Activated CD4-positive, alpha-beta T cell treated with anti-CD3 and anti-CD28 coated beads, Interleukin-2, amount 50 U/mL, for 24 hours (primary cell): ENCODE data around the gene INCA1.
"Not testable (repeated sequence)": the region's sequence is repeated elsewhere in the genome, so short reads cannot be mapped to it uniquely, and the experiment has no call there.

ENCODE experiments used
- DNase-seq, 2 donors: peaks; one replicate each; pipeline ENCODE4 v3.0.0-alpha.2; 2020; ENCODE audit warnings: low read depth in 1 of 2, low spot score in 1 of 2

INCA1 gene

DNA sequence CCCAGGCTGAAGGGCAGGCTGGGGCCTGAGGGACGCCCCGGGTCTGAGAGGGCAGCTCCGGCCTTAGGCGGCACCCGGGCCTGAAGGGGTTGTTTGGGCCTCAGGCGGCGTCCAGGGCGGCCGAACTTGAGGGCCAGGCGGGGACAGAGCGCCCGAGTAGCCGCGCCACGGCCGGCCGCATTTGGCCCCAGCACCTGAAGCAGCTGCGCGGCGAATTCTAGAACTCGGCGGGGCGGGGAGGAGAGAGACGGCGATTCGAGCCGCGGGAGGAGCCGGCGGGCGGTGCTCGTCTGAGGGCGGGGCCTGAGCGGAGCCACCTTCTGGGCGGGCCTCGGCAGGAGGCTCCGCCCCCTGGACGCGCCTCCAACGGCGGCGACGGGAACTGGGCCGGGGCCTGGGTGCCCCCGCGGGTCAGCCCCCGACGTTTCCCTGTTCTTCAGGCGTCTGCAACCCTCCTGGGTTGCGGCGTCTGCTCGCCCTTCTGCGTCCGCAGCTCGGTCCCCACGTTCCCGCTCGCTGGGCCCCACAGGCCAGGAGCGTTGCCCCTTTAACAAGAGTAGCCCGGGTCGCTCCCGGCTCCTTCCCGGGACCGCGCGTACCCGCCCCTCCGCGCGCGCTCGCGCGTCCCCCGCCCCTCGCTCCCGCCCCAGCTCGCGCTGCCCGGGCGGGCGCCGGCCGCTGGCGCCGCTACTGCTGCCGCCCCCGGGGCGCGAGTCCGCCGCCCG is at the start of gene INCA1, which contains the start of gene KIF1C:
Gene INCA1 (minus strand): TSS at position 221 of the 725 bp plus-strand sequence. CDS start 3,085 bp downstream, outside the sequence.
Gene KIF1C (plus strand): TSS at position 649 of the 725 bp plus-strand sequence. CDS start 2,297 bp downstream, outside the sequence.
- peak; percentile 80 to 82 for DNase-seq

DNA sequence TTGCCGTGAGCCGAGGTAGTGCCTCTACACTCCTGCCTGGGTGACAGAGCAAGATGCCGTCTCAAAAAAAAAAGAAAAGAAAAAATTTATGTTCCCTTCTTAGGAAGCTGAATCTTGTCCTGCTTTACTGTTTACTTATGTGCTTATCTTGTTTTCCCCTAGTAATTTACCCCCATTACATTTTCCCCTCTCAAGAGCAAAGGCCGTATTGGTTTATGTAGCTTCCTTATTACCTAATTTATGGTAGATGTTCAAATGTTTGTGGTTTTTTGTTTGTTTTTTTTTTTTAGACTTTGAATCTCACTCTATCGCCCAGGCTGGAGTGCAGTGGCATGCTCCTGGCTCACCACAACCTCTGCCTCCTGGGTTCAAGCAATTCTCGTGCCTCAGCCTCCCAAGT is 48.2 kb upstream of the INCA1 start:
- DNase-seq = no peak

DNA sequence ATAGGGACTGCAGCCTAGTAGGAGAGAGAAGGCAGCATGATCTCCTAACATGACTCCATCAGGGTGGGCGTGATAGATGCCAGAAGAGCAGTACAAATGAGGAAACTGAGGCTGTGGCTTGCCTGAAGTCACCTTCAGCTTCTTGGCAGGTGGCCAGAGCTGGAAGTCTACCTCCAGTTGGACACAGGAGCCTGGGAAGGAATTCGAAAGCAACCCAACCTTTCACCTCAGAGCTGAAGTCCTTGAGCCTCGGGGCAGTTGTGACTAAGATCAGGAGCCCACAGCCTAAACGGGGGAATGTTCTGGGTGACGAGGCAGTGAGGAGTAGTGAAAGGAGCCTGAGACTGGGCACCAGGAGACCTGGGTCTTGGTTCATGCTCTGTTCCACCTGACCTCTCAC is 47.3 kb upstream of the INCA1 start:
- DNase-seq = no peak

GRCh38 chr17:5043524-5043923 is 46.2 kb upstream of the INCA1 start:
- DNase-seq = no peak

DNA sequence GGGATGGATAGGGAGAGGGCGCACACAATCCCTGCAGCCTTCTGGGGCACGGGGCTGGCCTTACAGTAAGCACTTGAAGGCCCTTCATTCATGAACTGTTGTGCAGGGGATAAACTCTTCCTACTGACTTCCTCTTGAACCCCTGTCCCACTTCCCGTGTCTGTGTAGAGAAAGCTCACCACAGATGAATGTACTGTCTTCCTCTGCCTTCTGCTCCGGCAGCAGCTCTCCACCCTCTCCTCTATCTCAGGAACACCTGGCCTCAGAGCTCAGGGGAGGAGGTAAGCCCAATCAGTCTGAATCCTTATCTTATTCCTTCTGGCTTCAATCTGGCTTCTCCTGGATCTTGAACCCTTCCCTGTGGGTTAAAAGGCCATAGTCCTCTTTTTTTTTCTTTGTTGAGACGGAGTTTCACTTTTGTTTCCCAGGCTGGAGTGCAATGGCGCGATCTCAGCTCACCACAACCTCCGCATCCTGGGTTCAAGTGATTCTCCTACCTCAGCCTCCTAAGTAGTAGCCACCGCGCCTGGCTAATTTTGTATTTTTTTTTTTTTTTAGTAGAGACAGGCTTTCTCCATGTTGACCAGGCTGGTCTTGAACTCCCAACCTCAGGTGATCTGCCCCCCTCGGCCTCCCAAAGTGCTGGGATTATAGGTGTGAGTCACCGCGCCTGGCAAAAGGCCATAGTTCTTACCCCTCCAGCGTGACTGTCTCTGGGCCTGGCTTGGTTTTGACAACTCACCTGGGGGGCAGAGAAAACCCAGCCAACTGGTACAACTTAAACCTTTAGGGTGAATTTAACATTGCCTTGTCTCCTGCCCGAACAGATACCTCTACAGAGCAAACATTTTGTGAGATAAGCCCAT is 45.1 kb upstream of the INCA1 start:
- no peak for DNase-seq

- no peak for DNase-seq
Measured at GRCh38 chr17:5035315-5035714, 38.0 kb upstream of the INCA1 start, which contains the start of gene SLC52A1. TSS of gene SLC52A1 (minus strand) at chr17:5035426. CDS start at chr17:5034606, 820 bp downstream.

- DNase-seq = no peak
Measured at GRCh38 chr17:5034651-5035050, 37.3 kb upstream of the INCA1 start.

GRCh38 chr17:5034063-5034462 is 36.7 kb upstream of the INCA1 start:
- DNase-seq = no peak

- no peak for DNase-seq
Measured at GRCh38 chr17:5033352-5034015, 36.2 kb upstream of the INCA1 start.

GRCh38 chr17:5032865-5033264 is 35.5 kb upstream of the INCA1 start:
- no peak for DNase-seq

GRCh38 chr17:5031365-5032082 is 34.2 kb upstream of the INCA1 start:
- DNase-seq = peak; percentile 71 to 74

DNA sequence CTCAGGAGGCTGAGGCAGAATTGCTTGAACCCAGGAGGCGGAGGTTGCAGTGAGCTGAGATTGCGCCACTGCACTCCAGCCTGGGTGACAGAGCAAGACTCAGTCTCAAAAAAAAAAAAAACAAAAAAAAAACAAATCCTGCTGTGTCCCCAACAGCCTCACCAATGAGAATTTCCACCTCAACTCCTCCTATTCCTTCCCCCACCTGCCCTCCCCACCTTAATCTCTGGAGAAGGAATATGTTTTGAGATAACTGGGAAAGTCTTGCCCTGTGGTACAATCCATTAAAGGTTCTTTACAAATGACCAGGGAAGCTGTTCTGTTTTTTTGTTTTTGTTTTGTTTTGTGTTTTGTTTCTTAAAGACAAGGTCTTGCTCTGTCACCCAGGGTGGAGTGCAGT is 32.8 kb upstream of the INCA1 start:
- not testable (repeated sequence) for DNase-seq

DNA sequence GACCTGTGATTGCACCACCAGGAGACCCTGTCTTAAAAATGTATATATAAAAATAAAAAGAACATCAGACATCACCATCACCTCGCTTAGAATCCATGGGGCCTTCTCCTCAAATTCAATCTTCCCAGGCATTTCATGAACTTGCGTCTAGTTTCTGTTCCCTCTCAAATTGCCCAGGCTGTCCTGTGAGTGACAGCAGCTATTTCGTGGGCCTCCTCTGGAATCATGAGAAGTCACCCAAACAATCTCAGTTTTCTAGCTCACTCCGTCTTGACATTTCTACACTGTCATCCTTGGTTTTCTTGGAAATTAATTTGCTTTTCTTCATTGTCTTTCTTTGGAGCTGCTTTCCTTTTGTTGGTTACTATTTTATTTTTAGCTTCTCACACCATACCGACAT is 30.6 kb upstream of the INCA1 start:
- no peak for DNase-seq

- no peak for DNase-seq
Measured at GRCh38 chr17:5027299-5027698, 30.0 kb upstream of the INCA1 start.

DNA sequence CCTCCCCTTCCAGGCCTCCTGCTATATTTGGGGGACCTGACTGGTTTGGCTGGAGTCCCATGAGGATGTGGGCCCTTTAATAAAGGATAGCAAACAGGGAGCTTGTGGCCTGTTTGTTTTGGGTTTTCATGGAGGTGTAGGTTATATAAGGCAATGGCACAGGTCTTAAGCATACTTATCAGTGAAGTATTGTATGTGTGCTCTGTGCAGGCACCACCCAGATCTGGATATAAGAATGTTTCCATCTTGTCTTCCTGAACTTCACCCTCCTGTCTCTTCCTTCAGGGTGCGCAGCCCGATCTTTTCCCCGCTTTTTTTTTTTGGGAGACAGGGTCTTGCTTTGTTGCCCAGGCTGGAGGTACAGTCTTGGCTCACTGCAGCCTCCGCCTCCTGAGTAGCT is 27.3 kb upstream of the INCA1 start:
- DNase-seq = no peak

DNA sequence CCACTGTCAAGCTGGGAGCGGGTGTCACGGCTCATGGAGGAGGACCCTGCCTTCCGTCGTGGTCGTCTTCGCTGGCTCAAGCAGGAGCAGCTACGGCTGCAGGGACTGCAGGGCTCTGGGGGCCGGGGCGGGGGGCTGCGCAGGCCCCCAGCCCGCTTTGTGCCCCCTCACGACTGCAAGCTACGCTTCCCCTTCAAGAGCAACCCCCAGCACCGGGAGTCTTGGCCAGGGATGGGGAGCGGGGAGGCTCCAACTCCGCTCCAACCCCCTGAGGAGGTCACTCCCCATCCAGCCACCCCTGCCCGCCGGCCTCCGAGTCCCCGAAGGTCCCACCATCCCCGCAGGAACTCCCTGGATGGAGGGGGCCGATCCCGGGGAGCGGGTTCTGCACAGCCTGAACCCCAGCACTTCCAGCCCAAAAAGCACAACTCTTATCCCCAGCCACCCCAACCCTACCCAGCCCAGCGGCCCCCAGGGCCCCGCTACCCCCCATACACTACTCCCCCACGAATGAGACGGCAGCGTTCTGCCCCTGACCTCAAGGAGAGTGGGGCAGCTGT is 26.3 kb upstream of the INCA1 start:
- DNase-seq = no peak

GRCh38 chr17:5022171-5022711 is 24.9 kb upstream of the INCA1 start:
- DNase-seq = no peak

GRCh38 chr17:5020502-5021023 is 23.2 kb upstream of the INCA1 start:
- no peak for DNase-seq

DNA sequence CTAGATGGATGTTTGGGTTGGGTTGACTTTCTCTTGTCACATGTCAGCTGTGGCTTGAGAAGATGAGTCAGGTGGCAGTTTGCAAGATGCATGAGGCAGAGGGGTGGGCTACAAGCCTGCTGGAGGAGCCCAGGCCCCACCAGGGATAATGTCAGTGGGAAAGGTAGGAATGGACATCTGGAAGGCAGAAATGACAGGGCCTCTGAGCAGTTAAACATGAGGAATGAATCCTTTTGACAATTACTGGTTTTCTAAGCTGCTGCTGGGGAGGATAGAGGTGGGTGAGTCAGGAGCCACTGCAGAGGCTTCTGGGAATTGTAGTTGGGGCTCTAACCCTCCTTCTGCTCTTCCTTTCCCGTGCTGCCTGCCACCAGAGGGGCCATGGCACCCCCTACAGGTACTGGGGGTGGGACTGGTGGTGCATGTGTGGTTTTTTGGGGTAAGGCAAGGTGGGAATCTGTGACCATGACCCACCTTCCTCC is 22.2 kb upstream of the INCA1 start:
- peak in 1 of 2 donors; percentile 24 for DNase-seq

DNA sequence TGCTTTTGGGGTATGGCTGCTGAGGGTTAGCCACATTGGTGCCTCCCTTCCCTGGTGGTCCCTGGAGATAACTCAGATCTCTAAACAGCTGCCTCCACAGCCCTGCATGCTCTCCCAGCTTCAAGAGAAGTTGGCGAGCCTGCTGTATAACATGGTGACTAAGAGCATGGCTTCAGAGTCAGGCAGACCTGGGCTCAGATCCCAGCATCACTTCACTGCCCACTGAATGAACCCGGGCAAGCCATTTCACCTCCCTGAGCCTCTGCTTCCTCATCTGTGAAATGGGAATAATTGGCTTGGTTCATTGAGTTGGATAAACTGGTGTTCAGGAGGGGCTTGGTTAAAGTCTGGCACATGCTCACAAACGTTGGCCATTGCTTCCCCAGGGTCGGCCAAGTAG is 17.0 kb upstream of the INCA1 start:
- DNase-seq = no peak
